GOT3 (cell line): Measurements from ENCODE around the gene N4BP3.

Experiments used
- DNase-seq: peaks from one replicate; lab custom pipeline; 2025; ENCODE audit warnings: mixed read lengths; lab: John Stamatoyannopoulos, UW

Gene N4BP3

GRCh38 chr5:178098685-178099084, 14.6 kb upstream of the N4BP3 start:
- no peak for DNase-seq

DNA sequence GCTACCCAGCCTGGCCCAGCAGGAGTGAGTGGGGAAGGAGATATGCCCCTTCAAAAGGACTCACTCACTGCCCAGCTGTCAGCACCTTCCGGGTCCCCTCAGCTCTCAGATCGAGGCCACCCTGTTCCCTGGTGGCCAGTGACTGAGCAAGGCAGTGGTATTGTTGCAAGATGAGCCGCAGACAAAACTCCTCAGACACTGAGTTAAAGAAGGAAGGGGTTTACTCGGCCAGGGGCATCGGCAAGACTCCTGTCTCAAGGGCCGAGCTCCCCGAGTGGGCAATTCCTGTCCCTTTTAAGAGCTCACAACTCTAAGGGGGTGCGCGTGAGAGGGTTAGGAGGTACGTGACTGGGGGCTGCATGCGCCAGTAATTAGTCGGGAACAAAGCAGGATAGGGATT, 9.7 kb upstream of the N4BP3 start:
- no peak for DNase-seq

GRCh38 chr5:178104492-178104891, 8.8 kb upstream of the N4BP3 start:
- DNase-seq: no peak

- DNase-seq: no peak
Measured at GRCh38 chr5:178106086-178106485, 7.2 kb upstream of the N4BP3 start.

- DNase-seq: no peak
Measured at GRCh38 chr5:178106556-178107239, 6.6 kb upstream of the N4BP3 start.

GRCh38 chr5:178107756-178108310, 5.5 kb upstream of the N4BP3 start:
- DNase-seq: no peak

DNA sequence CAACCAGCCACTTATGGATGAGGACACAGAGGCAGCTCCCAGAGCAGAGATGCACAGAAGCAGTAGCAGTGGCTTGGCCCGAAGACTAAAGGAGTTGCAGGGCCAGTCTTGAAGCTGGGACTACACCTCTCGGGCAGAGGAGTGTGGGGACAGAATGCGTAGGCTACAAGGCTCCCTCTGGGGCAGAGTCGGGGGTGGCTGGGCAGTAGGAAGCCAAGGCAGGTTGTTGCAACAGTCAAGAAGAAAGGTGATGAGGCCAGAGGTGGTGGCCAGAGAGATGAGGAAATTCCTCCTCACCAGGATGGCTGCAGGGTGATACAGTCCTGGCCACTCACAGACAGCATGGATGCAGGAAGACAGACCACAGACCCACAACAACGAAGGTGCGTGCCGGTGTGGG, 4.9 kb upstream of the N4BP3 start:
- DNase-seq: no peak

DNA sequence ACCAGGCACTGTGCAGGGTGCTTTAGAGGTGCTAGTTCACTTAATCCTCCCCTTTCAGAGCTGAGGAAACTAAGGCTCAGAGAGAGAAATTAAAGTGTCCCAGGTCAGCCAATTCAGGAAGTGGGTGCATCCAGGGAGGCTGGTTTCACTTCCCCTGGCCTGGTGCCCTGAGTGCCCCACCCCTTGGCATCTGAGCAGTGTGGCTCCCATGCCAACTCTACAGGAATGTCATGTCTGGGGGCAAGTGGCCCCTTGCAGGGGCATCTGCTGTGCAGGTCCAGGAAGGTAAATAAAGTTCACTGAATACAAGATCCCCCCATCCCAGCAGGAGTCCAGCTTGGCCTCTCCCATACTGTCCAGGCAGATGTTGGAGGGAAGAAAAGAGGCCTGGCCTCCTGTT, 4.4 kb upstream of the N4BP3 start:
- no peak for DNase-seq

DNA sequence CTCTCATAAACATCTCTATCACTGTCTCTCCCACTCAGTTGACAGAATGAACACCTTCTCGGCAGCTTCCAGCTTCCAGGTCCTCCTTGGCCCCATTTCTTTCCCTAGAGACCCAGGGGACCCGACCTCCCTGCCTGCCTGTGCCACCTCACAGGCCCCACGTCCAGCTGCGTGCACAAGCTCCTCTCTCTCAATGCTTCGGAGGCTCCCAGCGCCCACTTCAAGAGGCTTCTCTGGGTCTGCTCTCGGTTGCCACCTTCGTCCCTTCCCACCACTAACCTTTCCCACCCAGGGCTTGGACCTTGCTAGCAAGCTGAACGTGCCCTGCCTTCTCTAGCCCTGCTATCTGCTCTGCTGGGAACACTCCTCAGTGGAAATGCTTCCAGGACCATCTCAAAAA, 2.8 kb upstream of the N4BP3 start:
- DNase-seq: no peak

DNA sequence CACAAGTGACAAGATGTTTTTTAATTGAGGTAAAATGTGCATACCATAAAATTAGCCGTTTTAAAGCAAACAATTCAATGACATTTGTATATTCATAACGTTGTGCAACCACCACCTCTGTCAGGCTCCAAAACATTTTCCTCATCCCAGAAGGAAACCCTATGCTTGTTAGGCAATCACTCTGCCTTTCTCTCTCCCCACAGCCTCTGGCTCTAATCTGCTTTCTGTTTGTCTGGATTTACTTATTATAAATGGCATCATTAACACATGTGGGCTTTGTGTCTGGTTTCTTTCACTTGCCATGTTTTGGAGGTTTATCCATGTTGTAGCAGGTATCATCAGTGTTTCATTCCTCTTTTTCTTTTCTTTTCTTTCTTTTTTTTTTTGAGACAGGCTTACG, 1.4 kb upstream of the N4BP3 start:
- no peak for DNase-seq

- no peak for DNase-seq
Measured at GRCh38 chr5:178112545-178112944, 787 bp upstream of the N4BP3 start.

GRCh38 chr5:178113841-178114324, 551 bp downstream of the N4BP3 start:
- DNase-seq: no peak

GRCh38 chr5:178114325-178115135, 1.2 kb downstream of the N4BP3 start:
- DNase-seq: no peak

DNA sequence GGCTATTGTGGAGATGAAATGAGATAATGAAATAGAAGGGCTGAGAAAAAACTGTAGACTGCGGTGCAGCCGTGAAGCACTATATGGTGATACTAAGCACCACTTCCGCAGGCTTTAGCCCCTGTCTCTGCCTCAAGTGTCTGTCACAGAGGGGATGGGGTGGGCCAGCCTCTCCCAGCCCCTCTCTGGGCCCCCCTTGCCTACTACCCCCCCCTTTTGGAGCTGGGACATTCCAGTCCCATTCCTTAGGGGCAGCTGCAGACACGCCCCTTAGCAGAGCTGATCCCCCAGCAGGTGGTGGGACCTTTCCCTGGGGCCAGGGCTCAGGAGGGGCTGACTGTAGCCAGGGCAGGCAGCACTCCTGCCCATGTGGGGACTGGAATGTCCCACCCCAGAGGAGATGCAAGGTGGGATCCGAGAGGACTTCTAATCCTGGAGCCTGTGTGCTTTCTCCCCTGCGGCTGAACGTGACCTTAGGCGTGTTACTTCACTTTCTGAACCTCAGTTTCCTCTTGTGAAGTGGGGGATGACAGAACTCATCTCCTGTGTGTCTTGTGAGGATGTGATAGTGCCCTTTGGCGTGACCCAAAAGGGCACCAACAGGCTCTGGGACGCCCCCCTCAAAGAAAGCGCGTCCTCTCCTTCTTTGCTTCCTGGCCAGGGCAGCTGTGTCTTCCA, 1.9 kb downstream of the N4BP3 start:
- no peak for DNase-seq

- no peak for DNase-seq
Measured at GRCh38 chr5:178115814-178116142, 2.4 kb downstream of the N4BP3 start.

GRCh38 chr5:178116143-178116885, 3.0 kb downstream of the N4BP3 start:
- no peak for DNase-seq

DNA sequence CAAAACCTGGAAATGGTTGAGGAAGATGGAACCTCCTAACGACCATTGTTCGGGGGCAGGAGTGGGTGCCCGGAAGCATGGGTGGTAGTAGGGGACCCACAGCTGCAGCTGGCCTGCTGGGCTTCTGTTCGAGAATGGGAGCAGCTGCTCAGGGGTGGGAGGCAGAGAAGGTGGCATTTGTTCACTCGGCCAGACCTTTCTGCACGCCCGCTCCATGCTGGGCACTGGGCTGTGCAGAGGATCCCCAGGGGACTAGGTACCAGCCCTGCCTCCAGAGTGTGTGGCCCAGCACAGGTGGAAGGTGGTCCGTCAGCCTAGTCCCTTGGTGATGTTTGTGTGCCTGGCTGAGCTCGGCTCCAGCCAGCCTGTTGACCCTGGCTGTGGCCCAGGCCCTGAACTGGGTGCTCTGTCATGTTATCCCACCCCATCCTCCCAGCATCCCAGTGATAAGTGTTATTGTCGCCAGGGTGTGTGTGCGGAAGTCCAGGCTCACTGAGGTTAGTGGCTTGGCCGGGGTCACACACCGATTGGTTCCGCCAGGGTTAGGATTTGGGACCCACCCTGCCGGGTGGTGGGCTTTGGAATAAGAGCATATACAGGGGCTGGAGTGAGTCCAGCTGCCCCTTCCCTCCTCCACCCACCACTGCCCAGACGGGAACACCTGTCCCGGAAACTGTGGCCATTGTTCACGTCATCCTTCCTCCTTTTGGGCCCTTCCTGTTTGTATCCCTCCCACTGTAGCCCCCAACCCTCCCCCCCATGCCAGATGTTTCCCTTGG, 4.8 kb downstream of the N4BP3 start:
- DNase-seq: no peak

DNA sequence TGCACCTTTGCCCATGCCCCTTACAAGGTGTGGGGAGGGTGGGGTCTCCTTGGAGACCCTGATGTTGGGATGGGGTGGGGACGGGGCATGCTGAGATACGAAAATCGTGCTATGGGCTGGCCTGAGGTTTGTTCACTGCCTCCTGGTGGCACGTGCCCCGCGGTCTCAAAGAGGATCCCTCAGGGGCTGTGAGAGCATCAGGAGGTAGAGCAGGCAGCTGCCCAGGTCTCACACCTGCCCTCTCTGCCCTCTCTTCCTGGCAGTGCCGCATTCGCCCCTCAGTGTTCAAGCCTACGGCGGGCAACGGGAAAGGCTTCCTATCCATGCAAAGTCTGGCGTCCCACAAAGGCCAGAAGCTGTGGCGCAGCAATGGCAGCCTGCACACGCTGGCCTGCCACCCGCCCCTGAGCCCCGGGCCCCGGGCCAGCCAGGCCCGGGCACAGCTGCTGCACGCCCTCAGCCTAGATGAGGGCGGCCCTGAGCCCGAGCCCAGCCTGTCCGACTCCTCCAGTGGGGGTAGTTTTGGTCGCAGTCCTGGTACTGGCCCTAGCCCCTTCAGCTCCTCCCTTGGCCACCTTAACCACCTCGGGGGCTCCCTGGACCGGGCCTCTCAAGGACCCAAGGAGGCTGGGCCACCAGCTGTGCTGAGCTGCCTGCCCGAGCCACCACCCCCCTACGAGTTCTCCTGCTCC, 6.7 kb downstream of the N4BP3 start:
- DNase-seq: no peak

GRCh38 chr5:178120607-178121357, 7.5 kb downstream of the N4BP3 start:
- DNase-seq: no peak
